Right lobe of liver (tissue), 6 donors: Measurements from ENCODE around the gene TAF11L8. TPM values are rescaled to one million over a fixed set of nuclear protein-coding genes. Genes with fewer than 3 reads are reported as not detected.
"Not testable (repeated sequence)": the region's sequence is repeated elsewhere in the genome, so short reads cannot be mapped to it uniquely, and the experiment has no call there.

Experiments
- ATAC-seq, 4 donors: fragments of 200-7000 bp; cut with Tn5 transposase; one replicate each; pipeline ENCODE4 v1.9.1; 2020; ENCODE audit warnings: mild to moderate bottlenecking in 4 of 4, moderate library complexity in 4 of 4
- DNase-seq, 3 donors: peaks; one replicate each; pipeline ENCODE4 v3.0.0-alpha.2; 2020
- H3K27ac ChIP-seq, 3 donors: fragments of 200-600 bp; one replicate each; pipeline ENCODE4 v1.8.0; 2022
- H3K27me3 ChIP-seq, 2 donors: fragments of 200-600 bp; one replicate each; pipeline ENCODE4 v1.8.0; 2022
- H3K36me3 ChIP-seq, 4 donors: fragments of 200-600 bp; sonication (generic) in 1 of 4; one replicate each; pipeline versions ENCODE4 v1.5.1 to v1.8.0; 2017 to 2022; ENCODE audit warnings: control low read depth in 1 of 4
- H3K4me1 ChIP-seq, 4 donors: fragments of 200-600 bp; sonication (generic) in 1 of 4; one replicate each; pipeline versions ENCODE4 v1.5.1 to v1.8.0; 2017 to 2022; ENCODE audit warnings: control low read depth in 1 of 4
- H3K4me3 ChIP-seq, 3 donors: fragments of 200-600 bp; one replicate each; pipeline ENCODE4 v1.8.0; 2022
- H3K9me3 ChIP-seq, 4 donors: fragments of 200-600 bp; sonication (generic) in 1 of 4; one replicate each; pipeline versions ENCODE4 v1.5.1 to v1.8.0; 2017 to 2022; ENCODE audit warnings: control low read depth in 1 of 4
- CTCF ChIP-seq, 4 donors: fragments of 200-600 bp in 3 of 4; fragments of 450-650 bp in 1 of 4; IDR thresholded peaks; one replicate each; pipeline versions ENCODE4 v1.5.1 to v1.8.0; 2016 to 2022; ENCODE audit warnings: antibody characterized with exemption in 4 of 4, mild to moderate bottlenecking in 2 of 4
- POLR2A ChIP-seq: fragments of 450-650 bp; IDR thresholded peaks from one replicate; pipeline ENCODE4 v1.6.1; 2017; ENCODE audit warnings: antibody characterized with exemption, mild to moderate bottlenecking
- WGBS: methylation state at CpG from one replicate; pipeline ENCODE4 v1.1.6; 2018; ENCODE audit warnings: low coverage, low lambda C conversion rate; ENCODE audit not compliant: insufficient coverage; ENCODE audit errors: missing lambda C conversion rate; 5-methylcytosine and 5-hydroxymethylcytosine counted together
- intact Hi-C, 2 donors: fragments of 100-400 bp; cut with DNase I; formaldehyde crosslinking; loops; one replicate each; pipeline versions ENCODE4 v1.11.2 to v1.14.1; 2022
- long read RNA-seq: library from polyadenylated mRNA; unstranded; transcript quantifications from one replicate; pipeline ENCODE4 v2.0.0, GENCODE V29; 2019
- total RNA-seq, 6 experiments: library from RNA; depleted of rRNA in 2 of 6; stranded (reverse); fragments of >200 nt in 2 of 6; fragmentation: NEBNext Ultra II Directional in 3 of 6; extraction: Animal tissue kit (Norgen Biotek cat#: 25700) in 3 of 6; gene quantifications; one replicate each; pipeline versions ENCODE4 v1.1.0 to v1.2.4, GENCODE V29; 2016 to 2023
- donor health status: DM: no; HTN: yes; CAD: no.
- donor health status: DM: no; HTN: no; CAD: no.
- donor health status: DM: no; HTN: no; CAD: no.
- donor health status: DM: no; HTN: yes; CAD: no.
- donor health status: DM: no; HTN: yes; CAD: no.

TAF11L8 gene
- not detected for total RNA-seq
- long read RNA-seq: 0 reads

DNA sequence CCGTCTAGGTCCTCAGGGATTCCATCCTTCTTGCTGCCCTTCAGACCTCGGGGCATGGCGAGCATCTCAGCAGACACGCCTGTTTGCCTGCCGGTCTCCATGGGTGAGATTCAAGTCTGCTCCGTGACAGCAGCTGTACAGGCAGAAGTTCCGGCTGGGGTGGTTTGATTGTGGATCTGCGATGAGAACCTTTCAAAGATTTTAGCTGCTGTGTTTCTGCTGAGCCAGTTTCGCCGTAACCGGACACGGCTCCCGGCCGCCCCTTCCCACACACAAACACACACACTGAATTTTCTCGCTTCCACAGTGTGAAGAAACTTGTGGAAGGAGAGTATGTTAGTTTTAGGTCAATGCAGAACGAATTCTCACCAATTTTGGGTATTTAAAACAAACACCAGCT, at the start of gene TAF11L8:
Gene TAF11L8 (minus strand): TSS at position 101 of the 400 bp plus-strand sequence.
- no CpG with 5 or more reads among the region's 16 CpGs for WGBS
- ATAC-seq, H3K36me3 ChIP-seq, H3K4me3 ChIP-seq, intact Hi-C loops, H3K9me3 ChIP-seq, H3K27me3 ChIP-seq, DNase-seq, H3K4me1 ChIP-seq, H3K27ac ChIP-seq: not testable (repeated sequence)

GRCh38 chr5:17634160-17634559, 43.4 kb upstream of the TAF11L8 start, which contains the start of gene TAF11L14:
TAF11L14 (plus strand) TSS chr5:17634460.
- H3K4me1 ChIP-seq: no peaks in the 10 kb centered on the region
- H3K27me3 ChIP-seq: no peaks in the 10 kb centered on the region
- no peak for ATAC-seq
- no peak within 1 kb of the TSS for H3K4me3 ChIP-seq
- no peaks in the 10 kb centered on the region for H3K9me3 ChIP-seq
- no peaks in the 10 kb centered on the region for H3K36me3 ChIP-seq
- TF ChIP-seq CTCF (IDR thresholded peaks at IDR 0.05) (no peak), POLR2A (no peak)
- no peak for DNase-seq
- H3K27ac ChIP-seq: no peak within 1 kb of the TSS
- intact Hi-C loops: no loop called here
- WGBS: 40% methylated on average over 2 of the region's 5 CpGs

GRCh38 chr5:17631788-17632187, 41.0 kb upstream of the TAF11L8 start, which contains the start of gene TAF11L13:
TAF11L13 (plus strand) TSS chr5:17632088.
- 47% methylated on average over 2 of the region's 12 CpGs for WGBS
- ATAC-seq, intact Hi-C loops, H3K27me3 ChIP-seq, DNase-seq, H3K4me1 ChIP-seq, H3K4me3 ChIP-seq, H3K9me3 ChIP-seq, H3K36me3 ChIP-seq, H3K27ac ChIP-seq: not testable (repeated sequence)

GRCh38 chr5:17625686-17626085, 34.9 kb upstream of the TAF11L8 start:
- H3K9me3 ChIP-seq: no peaks in the 10 kb centered on the region
- DNase-seq (no peak), ATAC-seq (no peak)
- no peaks in the 10 kb centered on the region for H3K4me1 ChIP-seq
- H3K27ac ChIP-seq: no peak overlapping the region
- TF ChIP-seq CTCF (IDR thresholded peaks at IDR 0.05): no peak
- TF ChIP-seq POLR2A: no peak
- intact Hi-C loops: no loop called here
- 73% methylated on average over 4 of the region's 11 CpGs for WGBS
- H3K4me3 ChIP-seq: no peak overlapping the region
- H3K27me3 ChIP-seq: no peaks in the 10 kb centered on the region
- no peaks in the 10 kb centered on the region for H3K36me3 ChIP-seq

DNA sequence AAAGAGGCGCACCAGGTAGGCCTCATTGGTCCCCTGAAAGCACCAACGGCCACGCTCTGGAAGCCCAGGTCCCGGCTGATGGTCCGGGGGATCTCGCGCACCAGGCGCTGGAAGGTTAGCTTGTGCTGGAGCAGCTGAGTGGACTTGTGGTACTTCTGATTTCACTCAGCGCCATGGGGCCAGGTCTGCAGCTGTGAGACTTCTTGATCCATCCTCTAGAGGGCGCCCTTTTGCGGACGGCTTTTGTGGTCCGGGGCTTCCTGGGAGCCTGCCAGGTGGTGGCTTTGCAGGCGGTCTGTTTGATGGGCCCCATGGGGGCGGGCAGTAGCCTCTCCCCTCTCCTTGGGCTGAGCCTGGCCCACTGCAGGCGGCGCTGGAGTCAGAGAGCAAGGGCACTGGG, 29.9 kb upstream of the TAF11L8 start:
- no peak for DNase-seq

More for the DNA sequence above, 29.9 kb upstream of the TAF11L8 start:
- Histone ChIP-seq H3K27me3 (no peaks in the 10 kb centered on the region), H3K9me3 (no peaks in the 10 kb centered on the region), H3K4me3 (no peak overlapping the region), H3K4me1 (no peaks in the 10 kb centered on the region), H3K27ac (no peak overlapping the region), H3K36me3 (no peaks in the 10 kb centered on the region)
- intact Hi-C loops: no loop called here
- ATAC-seq: no peak
- TF ChIP-seq CTCF (IDR thresholded peaks at IDR 0.05): no peak
- no peak for TF ChIP-seq POLR2A
- WGBS: no CpG with 5 or more reads among the region's 17 CpGs
